H9 (cell line): ENCODE data around the gene SCN1B. TPM values are rescaled to one million over a fixed set of nuclear protein-coding genes. Genes with fewer than 3 reads are reported as not detected.

Experiments
- DNase-seq: peaks from one replicate; pipeline ENCODE4 v3.0.0-alpha.2; 2017
- H2AFZ ChIP-seq: one replicate; pipeline ENCODE4 v1.6.1; 2013; ENCODE audit warnings: mild to moderate bottlenecking, low read length, control low read depth, moderate library complexity
- H2AK5ac ChIP-seq: 2 replicates; pipeline ENCODE4 v1.6.1; 2013; ENCODE audit warnings: low read length, control low read depth, mixed read lengths; ENCODE audit not compliant: insufficient read length
- H2BK120ac ChIP-seq: one replicate; pipeline ENCODE4 v1.6.1; 2013; ENCODE audit warnings: low read depth, mild to moderate bottlenecking, low read length, control low read depth, inconsistent platforms; ENCODE audit not compliant: poor library complexity, severe bottlenecking
- H2BK12ac ChIP-seq: 2 replicates; pipeline ENCODE4 v1.6.1; 2013; ENCODE audit warnings: low read length, control low read depth, mixed read lengths, low read depth; ENCODE audit not compliant: insufficient read length
- H2BK15ac ChIP-seq: 2 replicates; pipeline ENCODE4 v1.6.1; 2013; ENCODE audit warnings: low read depth, low read length, control low read depth
- H2BK20ac ChIP-seq: one replicate; pipeline ENCODE4 v1.6.1; 2013; ENCODE audit warnings: low read depth, mild to moderate bottlenecking, low read length, control low read depth, inconsistent platforms; ENCODE audit not compliant: poor library complexity, severe bottlenecking
- H2BK5ac ChIP-seq: 2 replicates; pipeline ENCODE4 v1.6.1; 2013; ENCODE audit warnings: low read length, control low read depth, mixed read lengths; ENCODE audit not compliant: insufficient read length
- H3K14ac ChIP-seq: 2 replicates; pipeline ENCODE4 v1.6.1; 2013; ENCODE audit warnings: low read length, control low read depth; ENCODE audit not compliant: insufficient read depth
- H3K18ac ChIP-seq: 2 replicates; pipeline ENCODE4 v1.6.1; 2013; ENCODE audit warnings: low read depth, mild to moderate bottlenecking, mixed read lengths, low read length, control low read depth; ENCODE audit not compliant: insufficient read length
- H3K23ac ChIP-seq: 2 replicates; pipeline ENCODE4 v1.6.1; 2013; ENCODE audit warnings: low read length, control low read depth, mixed read lengths, low read depth; ENCODE audit not compliant: insufficient read length
- H3K23me2 ChIP-seq: 2 replicates; pipeline ENCODE4 v1.6.1; 2013; ENCODE audit warnings: low read depth, mild to moderate bottlenecking, mixed read lengths, low read length, control low read depth; ENCODE audit not compliant: insufficient read length, poor library complexity, severe bottlenecking
- H3K27ac ChIP-seq: 2 replicates; pipeline ENCODE4 v1.5.1; 2013; ENCODE audit warnings: low read length, control low read depth, mixed read lengths, low read depth; ENCODE audit not compliant: insufficient read length
- H3K27me3 ChIP-seq: 2 replicates; pipeline ENCODE4 v1.6.1; 2013; ENCODE audit warnings: low read length, control low read depth, inconsistent platforms; ENCODE audit not compliant: insufficient read depth
- H3K4ac ChIP-seq: 2 replicates; pipeline ENCODE4 v1.6.1; 2013; ENCODE audit warnings: low read depth, mild to moderate bottlenecking, control low read depth, inconsistent platforms, low read length, moderate library complexity
- H3K4me1 ChIP-seq: 2 replicates; pipeline ENCODE4 v1.6.1; 2013; ENCODE audit warnings: low read length, control low read depth, inconsistent platforms; ENCODE audit not compliant: insufficient read depth
- H3K4me2 ChIP-seq: 2 replicates; pipeline ENCODE4 v1.6.1; 2013; ENCODE audit warnings: low read length, control low read depth, mixed read lengths; ENCODE audit not compliant: insufficient read length, insufficient read depth
- H3K56ac ChIP-seq: 2 replicates; pipeline ENCODE4 v1.6.1; 2013; ENCODE audit warnings: low read depth, mild to moderate bottlenecking, mixed read lengths, low read length, control low read depth; ENCODE audit not compliant: insufficient read length
- H3K79me1 ChIP-seq: 2 replicates; pipeline ENCODE4 v1.6.1; 2013; ENCODE audit warnings: low read depth, mild to moderate bottlenecking, moderate library complexity, low read length, control low read depth, inconsistent platforms; ENCODE audit not compliant: insufficient read depth, poor library complexity, severe bottlenecking
- H3K79me2 ChIP-seq: 2 replicates; pipeline ENCODE4 v1.6.1; 2013; ENCODE audit warnings: low read length, control low read depth, inconsistent platforms; ENCODE audit not compliant: insufficient read depth
- H3K9ac ChIP-seq: 2 replicates; pipeline ENCODE4 v1.6.1; 2013; ENCODE audit warnings: low read length, control low read depth, mixed read lengths; ENCODE audit not compliant: insufficient read length; ENCODE audit errors: extremely low read depth
- H3K9me3 ChIP-seq: one replicate; pipeline ENCODE4 v1.6.1; 2013; ENCODE audit warnings: low read depth, low read length, inconsistent platforms; ENCODE audit not compliant: control insufficient read depth
- H3T11ph ChIP-seq: one replicate; pipeline ENCODE4 v1.6.1; 2013; ENCODE audit warnings: mild to moderate bottlenecking, low read length, control low read depth, inconsistent platforms
- H4K20me1 ChIP-seq: one replicate; pipeline ENCODE4 v1.6.1; 2013; ENCODE audit not compliant: control insufficient read depth, insufficient read length, insufficient read depth
- H4K5ac ChIP-seq: 2 replicates; pipeline ENCODE4 v1.6.1; 2013; ENCODE audit warnings: low read depth, mild to moderate bottlenecking, mixed read lengths, low read length, control low read depth; ENCODE audit not compliant: insufficient read length
- H4K8ac ChIP-seq: replicated peaks from 2 replicates; pipeline ENCODE4 v1.6.1; 2013; ENCODE audit warnings: low read length, control low read depth, mixed read lengths, low read depth; ENCODE audit not compliant: insufficient read length
- H4K91ac ChIP-seq: 2 replicates; pipeline ENCODE4 v1.6.1; 2013; ENCODE audit warnings: low read depth, mild to moderate bottlenecking, moderate library complexity, mixed read lengths, low read length, control low read depth; ENCODE audit not compliant: insufficient read length
- H3K27ac Mint-ChIP-seq, 3 experiments: 2 replicates in 2 of 3; 3 replicates in 1 of 3; pipeline ENCODE4 v1.8.0; 2020 to 2021; ENCODE audit warnings: mixed read lengths in 3 of 3, mild to moderate bottlenecking in 1 of 3, moderate library complexity in 1 of 3
- H3K27me3 Mint-ChIP-seq: 2 replicates; pipeline ENCODE4 v1.8.0; 2021; ENCODE audit warnings: low read depth, mild to moderate bottlenecking, moderate library complexity, mixed read lengths
- H3K36me3 Mint-ChIP-seq, 3 experiments: 2 replicates in 2 of 3; 3 replicates in 1 of 3; pipeline ENCODE4 v1.8.0; 2020 to 2021; ENCODE audit warnings: low read depth in 3 of 3, mixed read lengths in 3 of 3; ENCODE audit not compliant: insufficient read depth in 1 of 3
- H3K4me1 Mint-ChIP-seq, 2 experiments: 2 replicates each; pipeline ENCODE4 v1.8.0; 2020; ENCODE audit warnings: mixed read lengths in 2 of 2
- H3K4me3 Mint-ChIP-seq, 2 experiments: 2 replicates in 1 of 2; 3 replicates in 1 of 2; pipeline ENCODE4 v1.8.0; 2020 to 2021; ENCODE audit warnings: mild to moderate bottlenecking in 2 of 2, mixed read lengths in 2 of 2, moderate library complexity in 1 of 2
- H3K9me3 Mint-ChIP-seq, 2 experiments: 2 replicates in 1 of 2; 3 replicates in 1 of 2; pipeline ENCODE4 v1.8.0; 2020; ENCODE audit warnings: mild to moderate bottlenecking in 2 of 2, mixed read lengths in 2 of 2, moderate library complexity in 1 of 2
- CTCF ChIP-seq: fragments of 200-600 bp; sonication (generic); conservative IDR thresholded peaks from 3 replicates; pipeline ENCODE4 v1.8.0; 2021; ENCODE audit warnings: antibody characterized with exemption, mild to moderate bottlenecking
- WGBS: extraction: QIAGEN DNeasy Blood & Tissue Kit; methylation state at CpG from one replicate; pipeline ENCODE4 v1.1.7; 2013; ENCODE audit warnings: missing lambda C conversion rate, low lambda C conversion rate, mixed read lengths; ENCODE audit not compliant: insufficient read length; ENCODE audit errors: extremely low coverage; 5-methylcytosine and 5-hydroxymethylcytosine counted together
- total RNA-seq: library from RNA; stranded (reverse); gene quantifications from 2 replicates; pipeline ENCODE4 v1.2.1, GENCODE V29; 2021

The SCN1B gene
- total RNA-seq, 1 experiment from 2014 or later, result 3.8 TPM

GRCh38 chr19:35043906-35044305 is 13.6 kb downstream of the SCN1B start:
- H3K23ac ChIP-seq, result no peak overlapping the region
- H3K79me2 ChIP-seq, result no peaks in the 10 kb centered on the region
- no peak overlapping the region for H2BK5ac ChIP-seq
- no peak overlapping the region for H3K27ac ChIP-seq
- H2BK20ac ChIP-seq, result no peak overlapping the region
- peaks cover 42 to 57% of the 10 kb centered on the region in 2 experiments for H3K4me1 Mint-ChIP-seq
- no peak overlapping the region for H3K4me2 ChIP-seq
- H2AK5ac ChIP-seq, result no peak overlapping the region
- no peak overlapping the region for H3T11ph ChIP-seq
- no peak for TF ChIP-seq CTCF
- peaks cover 5% of the 10 kb centered on the region; the same call in 1 of the 2 replicates for H3K4me1 ChIP-seq
- no peak overlapping the region for H2BK12ac ChIP-seq
- DNase-seq, result no peak
- H3K27ac Mint-ChIP-seq, result peak overlapping the region in 2 of 3 experiments; percentile 65 to 69; a peak in 4 of 7 replicates
- no peak overlapping the region for H2AFZ ChIP-seq
- no peak overlapping the region for H3K18ac ChIP-seq
- H2BK120ac ChIP-seq, result no peak overlapping the region
- no peak overlapping the region for H3K56ac ChIP-seq
- WGBS, result no CpG with 5 or more reads among the region's 14 CpGs
- no peaks in the 10 kb centered on the region; a peak in 3 of 7 replicates for H3K36me3 Mint-ChIP-seq
- H3K14ac ChIP-seq, result no peak overlapping the region
- peaks cover 2% of the 10 kb centered on the region for H3K27me3 Mint-ChIP-seq
- peaks cover 10% of the 10 kb centered on the region for H3K23me2 ChIP-seq
- peak overlapping the region in 1 of 2 experiments; percentile 3; a peak in 2 of 5 replicates for H3K4me3 Mint-ChIP-seq
- H4K5ac ChIP-seq, result no peak overlapping the region
- H4K91ac ChIP-seq, result no peak overlapping the region
- no peaks in the 10 kb centered on the region for H3K27me3 ChIP-seq
- no peak overlapping the region for H3K4ac ChIP-seq
- no peaks in the 10 kb centered on the region for H3K9me3 ChIP-seq
- H2BK15ac ChIP-seq, result no peak overlapping the region
- H3K9me3 Mint-ChIP-seq, result no peaks in the 10 kb centered on the region
- H4K8ac ChIP-seq, result no peak overlapping the region
- H3K9ac ChIP-seq, result no peak overlapping the region
- no peaks in the 10 kb centered on the region for H3K79me1 ChIP-seq
- peaks cover 4% of the 10 kb centered on the region for H4K20me1 ChIP-seq
